Renal cortex interstitium (tissue), 11 donors: ENCODE data around the gene DIAPH3. TPM values are rescaled to one million over a fixed set of nuclear protein-coding genes. Genes with fewer than 3 reads are reported as not detected.
A peak's percentile ranks its signal among the peaks of the same experiment; 100 is the strongest.

Source experiments
- DNase-seq, 11 donors: peaks; one replicate each; pipeline ENCODE4 v3.0.0-alpha.2; 2013; ENCODE audit warnings: low read depth in 9 of 11, low spot score in 4 of 11; ENCODE audit errors: extremely low read depth in 1 of 11
- polyA plus RNA-seq, 3 donors: library from polyadenylated mRNA; unstranded; fragments of 120-200 nt; gene quantifications; one replicate each; pipeline ENCODE4 v1.2.1, GENCODE V29; 2013; ENCODE audit not compliant: insufficient read length in 3 of 3

DIAPH3 gene
- polyA plus RNA-seq, 3 donors: 10.7 to 14.3 (median 14.3) TPM

DNA sequence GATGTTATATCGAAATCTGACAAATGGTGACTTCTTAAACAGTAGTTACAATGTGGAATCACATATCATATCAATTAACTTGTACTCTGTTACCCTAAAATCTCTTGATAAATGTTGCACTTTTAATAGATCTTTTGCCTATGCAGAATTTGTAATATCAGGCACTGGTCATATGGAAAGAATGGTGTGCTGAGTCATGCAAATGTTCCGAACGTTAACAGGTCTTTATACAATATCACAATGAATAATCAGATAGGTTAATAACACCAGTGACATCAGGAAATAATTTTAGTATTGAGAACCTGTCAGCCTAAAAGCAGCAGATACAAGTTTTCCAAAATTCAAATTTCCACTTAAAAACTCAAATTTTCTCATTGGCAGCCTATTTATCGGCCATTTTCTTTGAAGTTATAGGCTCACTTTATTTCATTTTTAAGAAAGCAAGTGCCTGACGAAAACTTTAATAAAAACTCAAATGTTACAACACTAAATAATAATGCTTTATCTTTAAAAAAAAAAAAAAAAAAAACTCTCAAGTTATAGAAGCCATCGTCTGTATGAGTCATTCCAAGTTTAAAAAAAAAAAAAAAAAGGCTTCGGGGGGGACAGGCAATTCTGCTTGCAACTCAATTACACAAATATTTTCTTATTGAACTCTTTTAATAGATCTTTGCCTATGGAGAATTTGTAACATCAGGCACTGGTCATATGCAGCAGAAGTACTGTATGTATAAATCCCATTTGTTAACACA, 180.9 kb downstream of the DIAPH3 start:
- no peak for DNase-seq

DNA sequence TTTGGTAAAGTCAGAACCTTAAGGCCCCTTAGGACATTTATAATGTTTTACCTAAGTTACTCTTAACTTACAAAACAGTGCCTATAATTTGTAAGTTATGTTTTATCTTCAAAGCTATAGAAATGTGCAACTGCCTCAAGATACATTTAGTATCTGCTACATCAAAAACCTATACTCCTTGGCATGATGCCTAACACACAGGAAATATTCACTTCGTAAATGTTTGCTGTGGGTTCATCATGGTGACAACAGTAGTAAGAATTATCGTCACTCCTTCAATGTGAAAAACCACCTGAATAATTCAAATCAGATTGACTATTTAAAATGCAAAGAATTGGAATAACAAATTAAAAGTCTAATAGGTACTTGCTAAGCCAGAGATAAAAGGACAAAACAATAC, 184.1 kb downstream of the DIAPH3 start:
- no peak for DNase-seq

DNA sequence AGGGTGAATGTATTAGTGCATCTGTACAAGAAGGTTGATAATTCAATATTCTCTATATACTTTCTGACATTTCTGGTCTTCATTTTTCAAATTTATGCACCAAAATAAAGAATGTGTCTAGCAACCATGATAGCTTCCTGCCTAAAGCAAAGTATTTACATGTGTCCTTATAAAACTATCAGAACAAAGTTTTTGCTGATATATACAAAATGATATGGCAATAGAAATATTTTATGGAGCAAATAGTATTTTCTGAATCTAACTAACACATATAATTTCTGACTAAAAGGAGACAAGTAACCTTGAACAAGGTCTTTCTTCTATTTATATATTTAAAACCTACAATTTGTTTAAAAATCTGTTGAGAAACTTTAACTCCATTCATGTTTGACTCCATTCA, 184.9 kb downstream of the DIAPH3 start:
- DNase-seq: no peak

DNA sequence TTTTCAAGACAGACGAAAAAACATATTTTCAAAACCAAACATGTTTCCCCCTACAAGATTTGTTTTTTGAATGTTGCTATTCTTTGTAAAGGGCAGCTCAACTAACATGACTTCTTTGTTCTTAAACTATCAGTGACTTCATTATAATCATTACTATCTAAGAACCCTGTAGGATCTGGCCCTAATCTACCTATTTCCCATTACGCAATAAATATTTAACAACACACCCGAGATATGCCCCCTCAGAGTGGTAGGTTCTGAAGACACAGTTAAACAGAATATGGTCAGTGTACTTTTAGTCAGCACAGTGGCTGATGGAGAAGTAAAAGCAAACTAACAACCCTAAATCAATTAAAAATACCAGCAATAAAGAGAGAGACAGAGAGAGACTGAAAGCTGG, 186.9 kb downstream of the DIAPH3 start:
- no peak for DNase-seq

DNA sequence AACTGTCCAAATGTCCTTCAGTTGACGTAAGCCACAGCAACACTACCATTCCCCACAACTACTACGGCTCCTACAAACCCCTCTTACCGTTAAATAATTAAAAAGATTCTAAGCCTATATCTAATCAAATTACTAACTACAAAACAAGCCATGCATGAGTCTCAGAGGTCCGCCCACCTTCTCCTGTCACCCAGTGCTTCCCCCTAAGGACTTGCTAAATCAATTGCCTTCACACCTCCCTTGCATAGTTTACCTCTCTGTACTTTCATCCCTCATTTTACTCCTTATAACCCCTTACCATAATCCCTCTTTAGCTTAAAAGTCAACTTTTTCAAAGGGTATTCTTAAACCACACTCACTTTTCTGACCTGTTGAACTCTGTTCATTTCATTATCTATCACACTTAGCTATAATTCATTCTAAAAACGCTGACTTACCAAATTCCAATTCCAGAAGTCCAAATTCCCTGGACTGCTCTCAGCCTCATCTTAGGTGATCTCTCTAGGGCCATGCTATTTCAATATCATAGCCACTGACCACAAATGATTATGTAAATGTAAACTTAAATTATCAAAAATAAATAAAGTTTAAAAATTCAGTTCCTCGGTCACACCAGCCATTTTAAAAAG, 187.8 kb downstream of the DIAPH3 start:
- no peak for DNase-seq

DNA sequence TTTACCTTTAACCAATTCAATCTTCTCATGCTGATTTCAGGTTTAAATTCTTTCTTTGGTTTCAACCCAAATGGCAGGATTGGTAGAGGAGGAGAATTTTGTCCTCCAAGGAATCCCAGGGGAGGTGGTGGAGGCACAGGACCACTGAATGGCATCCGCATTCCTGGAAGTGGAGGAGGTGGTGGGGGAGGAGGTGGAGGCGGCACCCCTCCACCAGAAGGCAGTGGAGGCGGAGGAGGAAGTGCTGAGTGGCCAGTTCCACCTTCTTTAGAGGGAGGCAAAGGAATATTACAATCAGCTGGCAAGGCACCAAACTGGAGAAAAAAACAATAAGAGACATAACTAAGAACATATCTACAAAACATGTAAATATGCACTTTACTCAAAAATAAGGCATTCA, 192.9 kb downstream of the DIAPH3 start:
- no peak for DNase-seq

DNA sequence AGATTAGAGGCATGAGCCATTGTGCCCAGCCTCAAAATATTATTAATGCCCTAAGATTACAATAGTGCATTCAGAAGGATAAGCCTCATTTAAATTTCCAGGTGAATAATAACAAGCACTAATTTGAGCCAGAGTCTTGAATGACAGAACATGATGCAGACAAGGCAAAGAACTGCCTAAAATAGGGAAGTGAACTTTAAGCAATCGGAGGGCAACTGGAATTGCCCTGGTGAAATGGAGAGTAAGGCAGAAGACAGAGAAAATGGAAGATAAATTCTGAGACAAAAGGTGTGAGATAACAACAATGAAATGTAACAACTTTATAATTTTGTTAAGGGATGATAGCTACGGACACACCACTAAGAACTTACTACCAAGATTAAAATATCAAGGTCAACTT, 199.9 kb downstream of the DIAPH3 start:
- no peak for DNase-seq

DNA sequence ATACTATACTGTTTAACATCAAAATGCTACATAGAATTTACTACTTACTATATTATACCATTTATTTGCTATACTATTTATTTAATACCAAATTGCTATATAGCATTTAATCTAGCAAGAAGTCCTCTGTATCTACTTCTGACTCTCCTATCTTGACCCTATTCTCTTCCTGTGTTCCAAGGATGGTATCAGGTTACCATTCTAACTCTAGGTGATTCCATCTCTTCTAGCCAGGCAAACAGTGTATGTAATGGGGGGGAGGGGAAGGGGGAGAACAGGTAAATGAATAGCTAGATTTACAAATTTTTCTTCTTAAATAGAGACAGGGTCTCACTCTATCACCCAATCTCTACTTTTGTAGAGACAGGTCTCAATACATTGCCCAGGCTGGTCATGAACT, 200.3 kb downstream of the DIAPH3 start:
- DNase-seq: no peak

DNA sequence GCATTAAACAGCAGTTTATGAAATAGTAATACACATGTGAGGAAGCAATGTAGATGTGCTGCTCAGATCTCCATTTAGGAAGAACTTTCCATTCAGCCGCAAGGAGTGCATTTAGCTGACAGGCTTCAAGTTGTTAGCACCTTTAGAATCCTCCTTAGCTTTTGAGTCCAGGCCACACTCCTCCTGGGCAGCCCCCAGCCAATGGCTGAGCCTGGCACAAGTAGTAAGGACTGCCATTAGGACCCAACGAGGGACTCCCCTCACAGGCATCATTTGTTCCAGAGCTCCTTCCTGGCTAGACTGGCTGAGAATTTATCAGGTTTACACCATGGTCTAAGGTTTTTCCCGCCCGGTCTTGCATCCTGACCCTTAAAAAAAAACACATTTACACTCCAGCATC, 201.4 kb downstream of the DIAPH3 start:
- DNase-seq: no peak

DNA sequence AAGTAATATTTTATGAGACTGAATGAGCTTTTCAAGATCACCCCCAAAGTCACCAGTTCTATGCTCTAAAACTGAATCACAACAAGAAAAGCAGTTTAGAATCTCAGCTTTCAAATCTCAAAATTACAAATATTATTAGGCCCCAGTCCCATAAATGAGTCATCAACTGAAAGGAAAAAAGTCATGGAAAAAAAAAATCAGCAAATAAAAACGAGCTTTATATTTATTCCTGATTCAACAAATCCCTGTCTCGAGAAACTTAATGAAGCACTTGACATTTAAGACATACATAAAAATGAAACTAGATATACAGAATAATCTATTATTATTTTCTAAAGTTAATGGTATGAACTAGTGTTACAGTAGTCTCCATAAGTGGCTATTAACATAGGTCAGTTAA, 203.0 kb downstream of the DIAPH3 start:
- no peak for DNase-seq

DNA sequence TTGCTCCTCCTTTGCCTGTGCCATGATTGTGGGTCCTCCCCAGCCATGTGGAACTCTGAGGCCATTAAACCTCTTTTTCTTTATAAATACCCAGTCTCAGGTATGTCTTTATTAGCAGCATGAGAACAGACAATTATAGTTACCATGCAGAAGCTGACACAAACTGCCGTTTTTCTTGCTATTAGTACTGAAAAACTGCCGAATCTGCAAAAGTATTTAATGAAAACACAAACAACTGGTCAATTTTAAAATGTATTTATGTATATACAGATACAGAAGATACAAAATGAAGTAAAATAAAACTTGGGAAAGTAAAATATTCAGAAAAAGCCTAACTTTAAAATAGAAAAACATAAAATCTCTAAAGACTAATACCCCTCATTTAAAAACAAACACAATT, 206.3 kb downstream of the DIAPH3 start:
- DNase-seq: no peak

DNA sequence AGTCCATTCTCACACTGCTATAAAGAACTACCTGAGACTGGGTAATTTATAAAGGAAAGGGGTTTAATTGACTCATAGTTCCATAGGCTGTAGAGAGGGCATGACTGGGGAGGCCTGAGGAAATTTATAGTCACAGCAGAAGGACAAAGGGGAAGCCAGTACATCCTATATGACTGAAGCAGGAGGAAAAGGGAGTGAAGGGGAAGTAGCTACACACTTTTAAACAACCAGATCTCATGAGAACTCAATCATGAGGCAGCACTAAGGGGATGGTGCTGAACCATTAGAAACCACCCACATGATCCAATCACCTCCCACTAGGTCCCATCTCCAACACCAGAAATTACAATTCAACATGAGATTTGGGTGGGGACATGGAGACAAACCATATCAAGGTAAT, 209.1 kb downstream of the DIAPH3 start:
- no peak for DNase-seq

DNA sequence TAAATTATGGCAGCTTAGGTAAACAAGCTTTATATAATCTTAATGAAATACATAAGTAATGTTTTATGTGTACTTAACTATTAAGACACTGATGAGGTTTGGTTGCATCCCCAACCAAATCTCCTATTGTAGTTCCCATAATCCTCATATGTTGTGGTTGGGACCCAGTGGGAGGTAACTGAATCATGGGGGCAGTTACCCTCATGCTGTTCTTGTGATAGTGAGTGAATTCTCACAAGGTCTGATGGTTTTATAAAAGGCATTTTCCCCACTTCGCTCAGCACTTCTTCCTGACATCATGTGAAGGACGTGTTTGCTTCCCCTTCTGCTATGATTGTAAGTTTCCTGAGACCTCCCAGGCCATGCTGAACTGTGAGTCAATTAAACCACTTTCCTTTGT, 212.7 kb downstream of the DIAPH3 start:
- DNase-seq: no peak

DNA sequence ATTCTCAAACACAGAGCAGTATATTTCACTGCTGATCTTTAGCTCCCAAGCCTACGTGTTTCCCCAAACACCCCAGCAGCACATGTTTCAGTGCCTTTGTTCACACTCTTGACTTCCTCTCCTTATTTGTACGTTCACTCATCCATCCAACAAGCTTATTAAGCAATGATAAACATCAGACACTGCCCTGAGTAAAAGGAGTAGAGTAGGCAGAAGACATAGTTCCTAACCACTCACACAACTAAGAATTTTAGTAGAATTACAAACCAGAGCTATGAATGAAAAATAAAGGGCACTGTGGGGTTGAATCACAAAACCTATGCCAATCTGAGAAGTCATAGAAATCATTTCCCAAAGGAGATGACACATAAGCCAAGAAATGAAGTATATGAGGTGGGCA, 213.5 kb downstream of the DIAPH3 start:
- DNase-seq: no peak

DNA sequence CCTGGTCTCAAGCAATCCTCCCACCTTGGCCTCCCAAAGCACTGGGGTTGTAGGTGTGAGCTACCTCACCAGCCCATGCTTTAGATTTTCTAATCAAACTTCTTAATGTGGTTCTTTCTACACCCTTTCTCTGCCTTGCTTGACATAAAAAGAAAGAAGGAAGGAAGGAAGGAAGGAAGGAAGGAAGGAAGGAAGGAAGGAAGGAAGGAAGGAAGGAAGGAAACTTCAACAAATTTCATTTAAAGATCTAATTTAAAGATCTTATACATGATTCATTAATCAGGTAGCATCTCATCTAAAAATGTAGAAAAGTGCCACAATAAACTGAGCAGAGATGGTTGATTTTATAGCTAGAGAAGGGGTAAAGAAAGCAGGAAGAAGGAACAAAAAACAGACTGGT, 215.0 kb downstream of the DIAPH3 start:
- no peak for DNase-seq

DNA sequence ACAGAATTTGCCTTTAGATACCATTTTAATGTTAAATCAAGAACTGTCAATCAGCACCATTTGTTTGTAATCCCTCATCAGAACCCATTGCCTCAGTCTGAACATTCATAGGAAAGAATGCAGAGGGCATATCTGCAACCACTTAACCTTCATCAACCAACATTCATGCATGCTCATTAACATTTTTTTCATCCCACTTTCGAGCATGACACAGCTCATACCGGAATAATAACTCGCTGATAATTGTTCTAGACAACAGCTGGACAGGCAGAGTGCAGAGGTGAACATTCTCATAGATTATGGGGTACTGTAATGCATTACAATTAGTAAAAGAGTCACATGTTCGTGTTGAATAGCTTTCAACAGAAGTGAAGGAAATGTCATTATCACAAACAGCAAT, 216.8 kb downstream of the DIAPH3 start:
- DNase-seq: no peak

DNA sequence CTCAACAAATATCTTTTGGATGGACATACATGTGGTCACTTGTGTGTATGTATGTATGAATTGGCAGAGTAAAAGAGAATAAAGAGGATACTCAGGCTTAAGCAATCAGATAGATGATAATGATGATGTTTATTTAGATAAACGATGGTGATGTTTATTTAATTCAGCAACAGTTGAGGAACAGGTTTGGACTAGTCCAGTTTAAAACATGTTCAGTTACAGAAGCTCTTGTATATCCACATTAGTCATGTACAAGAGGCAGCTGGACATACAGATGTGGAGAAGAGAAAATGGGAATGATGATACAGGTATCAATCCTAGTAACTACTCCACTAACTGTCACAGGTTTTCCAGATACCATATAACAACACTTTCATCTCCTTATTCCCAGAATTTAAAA, 232.1 kb downstream of the DIAPH3 start:
- DNase-seq: no peak

DNA sequence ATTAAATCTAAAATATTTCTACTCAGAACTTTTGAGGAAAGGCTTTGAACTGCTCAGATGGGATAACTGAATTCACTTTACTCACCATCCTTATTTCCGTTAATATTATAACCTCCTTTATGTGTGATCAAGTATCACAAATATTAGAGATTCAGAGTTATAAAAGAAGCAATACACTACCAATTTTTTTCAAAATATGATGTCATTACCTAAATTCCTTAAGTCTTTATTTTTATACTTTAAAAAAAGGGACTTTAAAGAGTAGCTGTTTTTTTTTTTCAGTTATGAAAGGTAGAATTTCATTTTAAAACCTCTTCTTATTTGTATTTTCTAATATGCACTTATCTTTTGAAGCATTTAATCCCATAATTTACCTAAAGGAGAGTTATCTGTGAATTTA, 239.5 kb downstream of the DIAPH3 start:
- no peak for DNase-seq

DNA sequence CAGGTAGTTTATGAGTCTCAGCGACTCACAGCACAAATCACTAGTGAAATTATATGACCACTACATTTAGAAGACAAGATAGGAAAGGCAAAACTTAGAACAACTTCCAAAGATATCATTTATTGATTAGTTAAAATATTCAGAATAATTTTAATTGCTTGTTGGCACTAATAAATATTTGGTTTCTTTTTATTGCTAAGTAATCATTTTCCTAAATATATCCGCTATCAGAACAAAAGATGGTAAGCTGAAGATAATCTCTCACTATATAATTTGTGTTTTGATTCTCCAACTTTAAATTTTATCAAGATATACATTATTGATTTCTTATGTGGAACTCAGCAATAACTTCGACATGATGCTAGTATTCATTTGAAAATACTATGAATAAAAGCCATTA, 248.5 kb downstream of the DIAPH3 start:
- DNase-seq: no peak

DNA sequence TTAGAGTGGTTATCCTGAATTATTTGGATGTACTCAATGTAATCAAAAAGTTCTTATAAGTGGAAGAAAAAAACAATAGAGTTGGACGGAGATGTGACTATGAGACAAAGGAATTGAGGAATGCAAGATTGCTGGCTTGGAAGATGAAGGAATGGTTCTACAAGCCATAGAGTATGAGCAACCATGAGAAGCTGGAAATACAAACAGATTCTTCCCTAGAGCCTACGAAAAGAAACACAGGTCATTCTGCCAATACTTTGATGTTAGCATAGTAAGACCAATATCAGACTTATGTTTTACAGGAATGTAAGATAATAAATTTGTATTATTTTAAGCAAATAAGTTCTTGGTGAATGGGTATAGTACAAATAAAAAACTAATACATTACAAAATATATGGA, 249.2 kb downstream of the DIAPH3 start:
- no peak for DNase-seq

DNA sequence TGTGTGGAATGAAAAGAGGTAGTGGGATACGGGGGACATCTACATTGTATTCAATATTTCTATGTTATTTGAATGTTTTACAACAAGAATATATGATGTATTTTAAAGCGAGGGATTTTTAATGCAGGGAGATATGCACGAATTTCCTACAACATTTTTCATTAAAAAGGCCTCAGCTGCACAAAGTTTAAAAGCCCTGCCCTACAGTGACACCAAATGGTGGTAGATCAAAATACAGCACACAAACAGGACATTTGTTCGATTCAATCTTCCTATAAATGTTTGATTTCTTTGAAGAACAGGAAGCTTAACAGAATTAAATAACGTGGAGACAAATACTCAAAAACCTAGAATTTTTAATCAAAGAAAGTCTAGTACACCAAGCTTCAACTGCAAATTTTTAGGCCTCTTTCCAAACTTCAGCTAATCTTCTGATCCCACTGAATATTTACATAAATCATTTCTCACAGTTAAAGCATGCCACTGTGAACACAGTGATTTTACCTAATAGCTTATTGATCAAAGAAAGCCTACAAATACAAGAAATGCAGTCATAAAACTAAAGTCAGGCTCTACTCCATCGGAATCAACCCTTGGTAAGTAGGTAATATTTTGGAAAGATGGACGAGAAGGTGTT, 257.2 kb downstream of the DIAPH3 start:
- DNase-seq: peak in 8 of 11 donors; percentile 9 to 24 (median 18)
